Measurements from ENCODE around the gene SLC25A20. TPM values are rescaled to one million over a fixed set of nuclear protein-coding genes. Genes with fewer than 3 reads are reported as not detected.

Gene SLC25A20, protein sequence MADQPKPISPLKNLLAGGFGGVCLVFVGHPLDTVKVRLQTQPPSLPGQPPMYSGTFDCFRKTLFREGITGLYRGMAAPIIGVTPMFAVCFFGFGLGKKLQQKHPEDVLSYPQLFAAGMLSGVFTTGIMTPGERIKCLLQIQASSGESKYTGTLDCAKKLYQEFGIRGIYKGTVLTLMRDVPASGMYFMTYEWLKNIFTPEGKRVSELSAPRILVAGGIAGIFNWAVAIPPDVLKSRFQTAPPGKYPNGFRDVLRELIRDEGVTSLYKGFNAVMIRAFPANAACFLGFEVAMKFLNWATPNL
- total RNA-seq: 8.1 and 15.5 TPM in 2 replicates

DNA sequence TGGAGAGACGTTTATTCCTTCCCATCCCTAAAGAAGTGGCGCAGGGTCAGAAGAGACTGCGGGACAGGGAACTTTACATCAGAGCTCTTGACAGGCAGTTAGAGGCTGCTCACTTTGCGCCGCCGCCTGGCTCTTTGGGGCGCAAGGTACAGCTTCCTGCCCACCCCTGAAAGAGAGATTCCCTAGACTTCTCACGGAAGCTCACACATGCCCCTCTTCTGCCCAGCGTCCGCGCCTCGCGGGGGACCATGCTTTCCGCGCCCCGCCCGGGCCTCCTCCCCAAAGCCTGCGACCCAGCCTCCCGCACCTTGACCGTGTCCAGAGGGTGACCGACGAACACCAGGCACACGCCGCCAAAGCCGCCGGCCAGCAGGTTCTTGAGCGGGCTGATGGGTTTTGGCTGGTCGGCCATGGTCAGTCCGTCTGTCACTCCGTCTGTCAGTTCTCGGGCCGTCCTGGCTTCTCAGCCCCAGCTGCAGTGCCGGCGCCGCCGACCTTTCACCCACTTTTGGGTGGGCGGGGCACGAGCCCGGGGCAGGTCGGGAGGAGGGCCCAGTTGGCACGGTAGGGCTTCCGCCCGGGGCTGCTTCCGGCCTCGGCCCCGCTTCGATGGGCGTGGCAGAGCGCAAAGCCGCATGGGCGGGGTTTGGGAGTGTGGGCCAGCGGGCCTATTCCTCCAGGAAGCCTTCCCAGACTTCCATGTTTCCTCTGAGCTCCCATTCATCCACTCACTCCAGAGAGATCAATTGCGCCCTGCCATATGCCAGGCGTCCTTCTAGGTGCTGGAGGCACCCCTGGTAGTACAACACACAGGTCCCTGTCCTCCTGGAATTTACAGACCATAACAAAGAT, at the start of gene SLC25A20:
Gene SLC25A20, minus strand, starts transcription at position 500 of the 852 bp plus-strand sequence. Its CDS starts 88 bp downstream, at position 412.

DNA sequence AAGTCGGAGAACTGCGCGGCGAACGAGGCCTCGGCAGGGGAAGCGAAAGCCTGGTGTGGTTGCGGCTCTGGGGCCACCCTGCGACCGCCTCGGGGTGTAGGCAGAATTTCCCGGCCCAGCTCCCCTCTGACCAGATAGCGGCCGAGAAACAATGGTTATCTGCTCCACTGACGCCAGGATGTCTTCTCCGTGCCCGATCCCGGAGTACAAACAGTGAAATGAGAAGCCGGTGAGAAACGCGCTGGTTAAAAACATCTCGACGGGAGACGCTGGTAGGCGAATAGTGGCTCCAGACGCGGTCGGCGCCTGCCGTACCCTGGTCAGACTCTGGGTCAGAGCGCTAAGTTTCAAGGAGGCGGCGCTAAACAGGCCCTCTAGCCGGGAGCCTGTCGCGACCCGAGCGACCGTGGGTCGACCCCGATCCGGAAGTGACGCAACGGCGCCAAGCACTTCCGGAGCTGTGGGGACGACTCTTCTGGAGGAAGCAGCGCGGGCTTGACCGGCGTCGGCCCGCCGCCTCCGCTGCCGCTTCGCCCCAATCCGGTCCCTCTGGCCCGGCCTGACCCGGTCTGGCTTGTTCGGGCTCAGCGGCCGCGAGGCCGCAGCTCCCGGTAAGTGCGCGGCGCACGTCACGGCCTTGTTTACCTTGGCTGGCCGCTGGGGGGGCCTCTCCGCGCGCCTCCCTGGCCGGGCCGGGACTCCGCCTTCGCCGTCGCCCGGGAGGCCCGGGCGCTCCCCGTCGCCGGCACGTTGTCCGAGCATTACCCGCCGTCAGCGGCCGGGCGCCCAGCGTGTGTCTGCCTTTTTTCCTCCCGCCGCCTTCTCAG, 19.9 kb upstream of the SLC25A20 start, which contains the start of gene ARIH2:
Gene ARIH2, plus strand, starts transcription at position 455 of the 827 bp plus-strand sequence. CDS start 8,717 bp downstream, outside the sequence.

DNA sequence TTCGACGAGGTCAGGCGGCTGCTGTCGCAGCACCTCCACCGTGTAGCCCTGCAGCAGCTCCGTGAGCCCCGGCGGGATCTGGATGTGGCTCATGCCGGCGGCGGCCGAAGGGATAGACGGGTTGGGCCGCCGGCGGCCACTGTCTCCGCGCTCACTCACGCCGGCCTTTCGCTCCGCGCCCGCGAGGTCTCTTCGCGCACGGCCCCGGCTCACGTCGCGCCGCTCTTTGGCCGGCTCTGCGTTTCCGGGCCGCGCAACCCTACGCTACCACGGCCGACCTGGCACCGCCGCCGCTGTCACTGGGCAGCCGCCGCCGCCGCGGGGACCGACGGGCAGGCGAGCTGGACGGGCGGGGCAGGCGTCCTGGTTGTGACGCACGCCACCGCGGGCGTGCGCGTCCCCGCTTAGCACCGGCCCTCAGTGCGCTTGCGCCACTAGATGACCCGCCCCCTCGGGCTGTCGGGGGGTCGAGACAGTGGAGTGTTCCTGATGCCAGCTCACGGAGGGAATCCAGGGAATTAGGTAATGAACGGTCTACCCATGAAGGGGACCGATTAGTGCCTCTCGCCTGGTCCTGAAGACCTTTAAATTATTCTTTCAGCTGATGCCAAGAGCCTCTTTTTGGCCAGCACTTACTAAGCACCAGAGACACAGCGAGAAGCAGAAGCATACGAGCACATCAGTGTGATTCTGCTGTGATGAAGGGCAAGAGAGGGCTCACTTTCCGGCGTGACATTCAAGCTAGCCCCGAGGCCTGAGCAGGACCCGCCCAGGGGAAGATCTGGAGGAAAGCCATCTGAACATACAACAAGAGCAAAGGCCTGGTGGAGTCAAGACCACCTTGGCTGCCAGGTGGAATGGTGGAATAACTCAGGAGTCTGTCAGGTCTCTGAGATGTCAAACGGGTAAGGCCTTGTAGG, 50.9 kb downstream of the SLC25A20 start, which contains the start of gene PRKAR2A:
Gene PRKAR2A, minus strand, starts transcription at position 371 of the 920 bp plus-strand sequence. Its CDS starts 278 bp downstream, at position 93.

Other genes with a start within 250 kb of the SLC25A20 start
- gene CELSR3, start 236.0 kb downstream of the SLC25A20 start, total RNA-seq: 1.0 and 1.1 TPM in 2 replicates
- 15.8 and 19.2 TPM in 2 replicates for gene NCKIPSD, start 213.0 kb downstream of the SLC25A20 start, total RNA-seq
- gene IP6K2, start 181.7 kb downstream of the SLC25A20 start, total RNA-seq: 53.0 and 55.1 TPM in 2 replicates
- 26.9 and 29.5 TPM in 2 replicates for gene PRKAR2A, start 51.0 kb downstream of the SLC25A20 start, total RNA-seq
- gene ARIH2, start 20.0 kb upstream of the SLC25A20 start, total RNA-seq: 51.1 and 69.0 TPM in 2 replicates
- 2.2 and 3.5 TPM in 2 replicates for gene P4HTM, start 91.4 kb upstream of the SLC25A20 start, total RNA-seq
- gene WDR6, start 108.5 kb upstream of the SLC25A20 start, total RNA-seq: 43.7 and 44.7 TPM in 2 replicates
- gene DALRD3, start 119.7 kb upstream of the SLC25A20 start, total RNA-seq: 67.4 and 78.1 TPM in 2 replicates
- gene NDUFAF3, start 123.2 kb upstream of the SLC25A20 start, total RNA-seq: 163 and 199 TPM in 2 replicates
- gene IMPDH2, start 130.5 kb upstream of the SLC25A20 start, total RNA-seq: 254 and 314 TPM in 2 replicates
- gene QRICH1, start 195.2 kb upstream of the SLC25A20 start, total RNA-seq: 53.3 and 54.4 TPM in 2 replicates
- gene QARS1, start 205.9 kb upstream of the SLC25A20 start, total RNA-seq: 203 and 241 TPM in 2 replicates
- gene USP19, start 221.9 kb upstream of the SLC25A20 start, total RNA-seq: 35.6 and 39.5 TPM in 2 replicates
- gene LAMB2, start 234.2 kb upstream of the SLC25A20 start, total RNA-seq: 119 and 120 TPM in 2 replicates